Body of pancreas (tissue), 4 donors: ENCODE results near the gene PAIP2B. TPM values are rescaled to one million over a fixed set of nuclear protein-coding genes. Genes with fewer than 3 reads are reported as not detected.

Experiments
- ATAC-seq: fragments of 150-250 bp; one replicate; pipeline ENCODE4 v1.9.1; 2016
- DNase-seq, 4 donors: peaks; one replicate each; pipeline ENCODE4 v3.0.0-alpha.2; 2019
- H3K27ac ChIP-seq, 4 donors: fragments of 200-600 bp; sonication (generic); 1 replicate in 3 of 4; 2 replicates in 1 of 4; pipeline versions ENCODE4 v1.5.1 to v1.6.1; 2016 to 2019; ENCODE audit warnings: mild to moderate bottlenecking in 1 of 4, mixed read lengths in 1 of 4, moderate library complexity in 1 of 4
- H3K27me3 ChIP-seq, 2 donors: fragments of 200-600 bp; sonication (generic); one replicate each; pipeline ENCODE4 v1.6.0; 2016; ENCODE audit warnings: mild to moderate bottlenecking in 1 of 2
- H3K36me3 ChIP-seq, 2 donors: fragments of 200-600 bp; sonication (generic); replicated peaks in 1 of 2; 2 replicates each; pipeline ENCODE4 v1.5.1; 2016; ENCODE audit warnings: low read depth in 2 of 2; ENCODE audit not compliant: insufficient read depth in 1 of 2
- H3K4me1 ChIP-seq: fragments of 200-600 bp; sonication (generic); one replicate; pipeline ENCODE4 v1.6.0; 2016
- H3K4me3 ChIP-seq, 2 donors: fragments of 200-600 bp; sonication (generic); 1 replicate in 1 of 2; 2 replicates in 1 of 2; pipeline ENCODE4 v1.5.1; 2016 to 2019
- H3K9me3 ChIP-seq, 3 donors: fragments of 200-600 bp; sonication (generic); 1 replicate in 2 of 3; 2 replicates in 1 of 3; pipeline ENCODE4 v1.5.1; 2016
- CTCF ChIP-seq, 7 experiments: fragments of 450-650 bp in 4 of 7; fragments of 200-600 bp in 3 of 7; sonication (generic) in 3 of 7; IDR thresholded peaks; one replicate each; pipeline ENCODE4 v1.5.1; 2016 to 2019; ENCODE audit warnings: antibody characterized with exemption in 7 of 7
- POLR2A ChIP-seq, 3 donors: fragments of 450-650 bp; IDR thresholded peaks; one replicate each; pipeline ENCODE4 v1.6.1; 2016; ENCODE audit warnings: antibody characterized with exemption in 3 of 3, mild to moderate bottlenecking in 2 of 3
- WGBS, 2 donors: methylation state at CpG; one replicate each; pipeline ENCODE4 v1.1.5; 2017; 5-methylcytosine and 5-hydroxymethylcytosine counted together
- intact Hi-C: fragments of 100-400 bp; cut with DNase I; formaldehyde crosslinking; loops from one replicate; pipeline ENCODE4 v1.15.1; 2023
- total RNA-seq, 2 donors: library from RNA; depleted of rRNA; stranded (reverse); fragments of >200 nt; gene quantifications; one replicate each; pipeline ENCODE4 v1.1.0, GENCODE V29; 2016

The PAIP2B gene
- total RNA-seq, 2 donors from 2014 or later = 18.5 to 32.9 TPM

- no peak for TF ChIP-seq POLR2A (IDR thresholded peaks at IDR 0.05)
- TF ChIP-seq CTCF (IDR thresholded peaks at IDR 0.05) = no peak
- Histone ChIP-seq H3K36me3 (no peaks in the 10 kb centered on the region), H3K9me3 (no peaks in the 10 kb centered on the region), H3K27ac (no peak overlapping the region), H3K4me3 (no peak overlapping the region), H3K27me3 (no peaks in the 10 kb centered on the region), H3K4me1 (no peaks in the 10 kb centered on the region)
- no peak for DNase-seq
- intact Hi-C loops = no loop called here
- ATAC-seq = no peak
Observed at GRCh38 chr2:71261534-71261933, 34.6 kb upstream of the PAIP2B start.

- H3K4me1 ChIP-seq = no peaks in the 10 kb centered on the region
- no peaks in the 10 kb centered on the region for H3K36me3 ChIP-seq
- H3K4me3 ChIP-seq = no peak overlapping the region
- no peaks in the 10 kb centered on the region for H3K27me3 ChIP-seq
- TF ChIP-seq POLR2A (IDR thresholded peaks at IDR 0.05) (no peak), CTCF (IDR thresholded peaks at IDR 0.05) (no peak)
- no peaks in the 10 kb centered on the region for H3K9me3 ChIP-seq
- intact Hi-C loops = no loop called here
- ATAC-seq (no peak), DNase-seq (no peak)
- WGBS, 2 donors = 63 to 64% methylated on average over 3 of the region's 3 CpGs
- no peak overlapping the region for H3K27ac ChIP-seq
Observed at GRCh38 chr2:71256421-71256820, 29.5 kb upstream of the PAIP2B start.

- ATAC-seq (no peak), DNase-seq (no peak)
- no peaks in the 10 kb centered on the region for H3K36me3 ChIP-seq
- H3K4me1 ChIP-seq = no peaks in the 10 kb centered on the region
- no peaks in the 10 kb centered on the region for H3K9me3 ChIP-seq
- H3K4me3 ChIP-seq = no peak overlapping the region
- intact Hi-C loops = no loop called here
- H3K27ac ChIP-seq = no peak overlapping the region
- no peaks in the 10 kb centered on the region for H3K27me3 ChIP-seq
- TF ChIP-seq CTCF (IDR thresholded peaks at IDR 0.05) = no peak
- no peak for TF ChIP-seq POLR2A (IDR thresholded peaks at IDR 0.05)
- WGBS, 2 donors = 82% methylated on average over 4 of the region's 4 CpGs
Observed at GRCh38 chr2:71254776-71255175, 27.9 kb upstream of the PAIP2B start.

GRCh38 chr2:71254078-71254477 is 27.2 kb upstream of the PAIP2B start:
- ATAC-seq = no peak
- WGBS, 2 donors = 80 to 94% methylated on average over 3 of the region's 3 CpGs
- intact Hi-C loops = no loop called here
- H3K4me1 ChIP-seq = no peaks in the 10 kb centered on the region
- H3K27ac ChIP-seq = no peak overlapping the region
- H3K4me3 ChIP-seq = no peak overlapping the region
- H3K36me3 ChIP-seq = no peaks in the 10 kb centered on the region
- no peaks in the 10 kb centered on the region for H3K9me3 ChIP-seq
- no peak for DNase-seq
- H3K27me3 ChIP-seq = no peaks in the 10 kb centered on the region
- TF ChIP-seq POLR2A (IDR thresholded peaks at IDR 0.05) (no peak), CTCF (IDR thresholded peaks at IDR 0.05) (no peak)

- Histone ChIP-seq H3K9me3 (no peaks in the 10 kb centered on the region), H3K4me1 (no peaks in the 10 kb centered on the region), H3K4me3 (no peak overlapping the region), H3K27me3 (no peaks in the 10 kb centered on the region), H3K27ac (no peak overlapping the region), H3K36me3 (no peaks in the 10 kb centered on the region)
- DNase-seq (no peak), ATAC-seq (no peak)
- TF ChIP-seq POLR2A (IDR thresholded peaks at IDR 0.05) (no peak), CTCF (IDR thresholded peaks at IDR 0.05) (no peak)
- intact Hi-C loops = no loop called here
- 68 to 88% methylated on average over 1 of the region's 1 CpG for WGBS, 2 donors
Observed at GRCh38 chr2:71253476-71253875, 26.6 kb upstream of the PAIP2B start.
